Coronary artery (tissue), 2 donors: ENCODE data around the gene FANCC.

Source experiments
- DNase-seq: peaks from one replicate; pipeline ENCODE4 v3.0.0-alpha.2; 2017; ENCODE audit warnings: low spot score
- H3K27ac ChIP-seq, 2 donors: fragments of 200-600 bp; sonication (generic); one replicate each; pipeline ENCODE4 v1.5.1; 2016 to 2019
- H3K4me3 ChIP-seq: fragments of 200-600 bp; sonication (generic); 2 replicates; pipeline ENCODE4 v1.5.1; 2016; ENCODE audit warnings: mild to moderate bottlenecking, moderate library complexity
- CTCF ChIP-seq: fragments of 200-600 bp; sonication (generic); IDR thresholded peaks from one replicate; pipeline ENCODE4 v1.5.1; 2019; ENCODE audit warnings: antibody characterized with exemption

The FANCC gene

GRCh38 chr9:95084254-95084934 is 233.1 kb downstream of the FANCC start:
- Histone ChIP-seq H3K4me3 (peak overlapping the region; percentile 20), H3K27ac (peak overlapping the region; percentile 72 to 85)
- DNase-seq: no peak
- TF ChIP-seq CTCF: no peak

- peak overlapping the region; percentile 33 for H3K4me3 ChIP-seq
- DNase-seq: no peak
- peak overlapping the region; percentile 64 to 82 for H3K27ac ChIP-seq
- TF ChIP-seq CTCF: no peak
These were observed 234.3 kb downstream of the FANCC start for GRCh38 chr9:95083086-95083768.

- DNase-seq: no peak
- Histone ChIP-seq H3K27ac (peak overlapping the region; percentile 64 to 82), H3K4me3 (no peak overlapping the region)
- TF ChIP-seq CTCF: no peak
These were observed 235.0 kb downstream of the FANCC start for GRCh38 chr9:95082401-95083084.

GRCh38 chr9:95081998-95082397 is 235.5 kb downstream of the FANCC start:
- no peak for DNase-seq
- H3K27ac ChIP-seq: peak overlapping the region; percentile 64 to 82
- no peak for TF ChIP-seq CTCF

GRCh38 chr9:95080961-95081647 is 236.4 kb downstream of the FANCC start:
- Histone ChIP-seq H3K27ac (peak overlapping the region; percentile 64 to 82), H3K4me3 (no peak overlapping the region)
- TF ChIP-seq CTCF: no peak
- no peak for DNase-seq

More at GRCh38 chr9:95081998-95082397, 235.5 kb downstream of the FANCC start:
- H3K4me3 ChIP-seq: no peak overlapping the region

GRCh38 chr9:95079461-95079860 is 238.0 kb downstream of the FANCC start:
- DNase-seq: no peak
- TF ChIP-seq CTCF: no peak
- Histone ChIP-seq H3K4me3 (peak overlapping the region; percentile 54), H3K27ac (peak overlapping the region; percentile 79 to 86)
